NOMO-1 treated with DMSO at 0.1 percent for 48 hours (cell line): ENCODE results near the gene SALL4.
A peak's percentile ranks its signal among the peaks of the same experiment; 100 is the strongest.
"Not testable (repeated sequence)": the region's sequence is repeated elsewhere in the genome, so short reads cannot be mapped to it uniquely, and the experiment has no call there.

ENCODE experiments used
- DNase-seq: peaks from one replicate; lab custom pipeline; 2025; ENCODE audit not compliant: unreplicated experiment; lab: John Stamatoyannopoulos, UW

The SALL4 gene

DNA sequence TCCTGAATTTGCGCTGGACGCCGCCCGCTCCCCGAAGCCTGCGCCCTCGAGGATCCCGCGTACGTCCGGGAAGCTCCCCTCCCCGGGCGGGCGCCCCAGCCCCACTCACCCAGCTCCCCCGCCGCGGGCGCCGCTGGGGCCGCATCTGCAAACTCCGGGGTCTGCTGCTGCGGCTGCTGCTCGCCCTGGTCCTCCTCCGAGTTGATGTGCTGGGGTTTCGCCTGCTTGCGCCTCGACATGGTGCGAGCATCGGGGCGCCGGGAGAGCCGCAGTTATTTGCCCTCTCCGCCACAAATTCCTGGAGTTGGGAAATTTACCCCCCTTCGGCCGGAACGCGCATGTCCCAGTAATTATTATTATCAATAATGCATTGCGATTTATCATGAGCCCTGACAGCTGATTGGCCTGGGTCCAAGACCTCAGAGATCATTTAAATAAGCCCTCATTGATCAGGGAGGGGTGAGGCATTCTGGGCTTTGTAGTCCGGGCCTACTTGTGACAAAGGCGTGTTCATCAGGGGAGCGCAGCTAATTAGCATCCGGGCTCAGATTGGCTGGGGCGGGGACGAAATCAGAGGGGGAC, at the start of gene SALL4:
TSS of gene SALL4 (minus strand) at position 352 of the 582 bp plus-strand sequence. CDS start at position 239, 113 bp downstream.
- no peak for DNase-seq

DNA sequence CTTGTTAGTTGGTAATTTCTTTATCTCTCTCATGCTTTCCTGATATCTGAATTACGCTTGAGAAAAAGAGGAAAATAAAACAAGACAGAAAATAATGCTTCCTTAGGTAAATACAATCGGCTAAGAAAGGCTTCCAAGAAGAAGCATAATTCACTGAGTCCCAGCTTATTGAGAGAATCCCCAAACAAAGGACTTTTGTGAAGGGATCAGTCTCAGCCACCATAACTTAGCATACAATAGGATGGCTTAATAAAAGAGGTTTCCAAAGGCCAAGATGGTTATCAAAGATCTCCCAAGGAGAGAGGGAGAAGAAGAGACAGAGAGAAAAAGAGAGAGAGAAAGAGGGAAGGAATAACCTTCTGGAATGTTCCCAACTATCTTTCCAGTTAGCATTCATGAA, 46.0 kb upstream of the SALL4 start:
- DNase-seq: no peak

DNA sequence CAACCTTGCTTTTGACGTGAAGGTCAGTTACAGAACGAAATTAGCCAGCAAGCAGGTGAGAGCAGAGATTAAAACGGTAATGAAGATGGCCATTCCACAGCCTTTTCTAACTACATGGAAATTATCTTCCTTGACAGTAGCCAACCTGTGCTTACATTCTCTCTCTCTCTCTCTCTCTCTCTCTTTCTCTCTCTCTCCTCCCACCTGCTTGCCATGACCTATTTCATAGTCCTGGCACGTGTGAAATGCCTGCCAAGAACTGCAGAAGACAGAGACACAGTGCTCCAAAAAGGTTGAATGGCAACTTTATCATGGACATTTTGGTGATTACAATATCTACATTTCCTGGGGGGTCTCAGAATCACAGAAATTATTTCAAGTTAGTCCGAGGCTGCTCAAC, 38.5 kb upstream of the SALL4 start:
- DNase-seq: no peak

- no peak for DNase-seq
Observed at GRCh38 chr20:51837876-51838420, 35.6 kb upstream of the SALL4 start.

DNA sequence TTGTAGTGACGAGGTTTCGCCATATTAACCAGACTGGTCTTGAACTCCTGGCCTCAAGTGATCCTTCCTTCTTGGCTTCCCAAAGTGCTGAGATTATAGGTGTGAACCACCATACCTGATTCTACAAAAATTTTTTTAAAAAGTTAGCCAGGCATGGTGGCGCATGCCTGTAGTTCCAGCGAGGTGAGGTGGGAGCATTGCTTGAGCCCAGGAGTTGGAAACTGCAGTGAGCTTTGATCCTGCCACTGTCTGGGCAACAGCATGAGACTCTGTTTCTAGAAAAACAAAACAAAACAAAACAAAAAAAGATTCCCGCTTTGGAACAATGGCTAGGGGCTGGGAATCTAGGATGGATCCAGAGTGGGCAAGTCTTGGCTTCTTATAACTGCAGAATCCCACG, 35.1 kb upstream of the SALL4 start:
- no peak for DNase-seq

- DNase-seq: no peak
Observed at GRCh38 chr20:51833326-51833725, 31.0 kb upstream of the SALL4 start.

DNA sequence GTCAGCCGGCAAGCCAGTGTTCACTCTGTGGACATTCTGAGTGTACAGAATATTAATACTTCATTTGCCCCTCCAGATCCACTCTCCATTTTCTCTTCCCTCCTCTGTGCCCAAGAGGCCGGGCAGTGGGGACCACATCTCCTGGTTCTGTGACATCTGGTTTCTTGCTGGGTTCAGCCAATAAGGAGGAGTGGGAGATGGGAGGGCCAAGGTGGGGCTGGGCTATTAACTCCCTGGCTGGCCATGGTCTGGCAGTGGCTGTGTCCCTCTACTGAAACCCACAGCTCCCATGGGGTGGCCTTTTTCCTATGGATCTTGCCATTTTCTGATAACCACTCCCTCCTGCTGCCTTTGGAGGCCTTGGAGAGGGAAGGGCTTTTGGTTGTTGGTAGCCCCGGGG, 30.0 kb upstream of the SALL4 start:
- no peak for DNase-seq

DNA sequence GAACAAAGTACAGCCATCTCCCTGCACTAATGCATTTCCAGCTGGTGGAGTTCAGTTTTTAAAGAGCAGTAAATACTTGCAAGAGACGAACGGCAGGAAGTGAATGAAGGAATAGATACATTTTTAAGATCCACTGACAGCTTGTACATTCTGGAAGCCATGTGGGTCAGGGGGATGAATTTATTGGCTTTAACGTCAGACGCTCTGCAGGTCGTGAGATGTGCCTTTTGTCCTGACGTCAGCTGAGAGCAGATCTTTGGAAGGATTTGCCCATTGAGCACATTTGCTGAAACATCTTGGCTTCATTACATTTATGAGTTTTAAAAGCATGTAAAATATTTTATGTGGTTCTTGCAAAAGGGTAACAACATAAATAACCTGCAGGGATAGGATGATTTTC, 29.5 kb upstream of the SALL4 start:
- DNase-seq: no peak

GRCh38 chr20:51830538-51830937, 28.2 kb upstream of the SALL4 start:
- no peak for DNase-seq

DNA sequence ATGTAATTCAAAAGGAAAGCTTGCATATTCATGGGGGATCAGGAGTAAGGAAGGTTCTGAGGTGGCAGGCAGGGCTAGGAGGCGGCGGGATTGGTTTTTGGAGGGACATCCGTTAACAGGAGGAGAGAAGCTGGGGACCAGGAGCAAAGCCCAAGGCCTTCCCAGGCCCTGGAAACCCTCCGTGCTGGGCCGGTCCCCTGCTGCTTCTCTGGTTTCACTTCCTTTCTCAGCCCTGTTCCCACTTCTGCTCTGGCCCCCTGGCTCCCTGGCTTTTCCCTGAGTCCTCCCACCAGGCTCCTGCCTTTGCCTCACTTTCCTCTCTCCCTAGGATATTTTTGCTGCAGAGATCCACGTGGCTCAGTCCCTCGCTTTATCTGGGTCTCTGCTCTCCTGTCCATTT, 26.4 kb upstream of the SALL4 start:
- peak; percentile 37 for DNase-seq

DNA sequence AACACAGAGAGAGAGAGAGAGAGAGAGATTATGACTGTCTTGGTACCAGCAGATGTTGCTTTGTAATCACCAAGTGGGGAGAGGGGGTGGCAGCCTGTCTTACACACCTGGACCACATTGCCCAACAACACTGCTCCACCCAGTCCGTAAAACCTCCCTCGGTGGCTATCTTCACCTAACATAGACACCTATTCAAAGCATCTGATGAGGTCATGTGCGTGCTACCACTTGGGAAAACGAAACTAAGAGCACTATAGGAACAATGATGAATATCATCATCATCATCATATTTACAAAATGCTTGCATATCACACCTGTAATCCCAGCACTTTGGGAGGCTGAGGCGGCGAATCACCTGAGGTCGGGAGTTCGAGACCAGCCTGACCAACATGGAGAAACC, 24.1 kb upstream of the SALL4 start:
- DNase-seq: no peak

DNA sequence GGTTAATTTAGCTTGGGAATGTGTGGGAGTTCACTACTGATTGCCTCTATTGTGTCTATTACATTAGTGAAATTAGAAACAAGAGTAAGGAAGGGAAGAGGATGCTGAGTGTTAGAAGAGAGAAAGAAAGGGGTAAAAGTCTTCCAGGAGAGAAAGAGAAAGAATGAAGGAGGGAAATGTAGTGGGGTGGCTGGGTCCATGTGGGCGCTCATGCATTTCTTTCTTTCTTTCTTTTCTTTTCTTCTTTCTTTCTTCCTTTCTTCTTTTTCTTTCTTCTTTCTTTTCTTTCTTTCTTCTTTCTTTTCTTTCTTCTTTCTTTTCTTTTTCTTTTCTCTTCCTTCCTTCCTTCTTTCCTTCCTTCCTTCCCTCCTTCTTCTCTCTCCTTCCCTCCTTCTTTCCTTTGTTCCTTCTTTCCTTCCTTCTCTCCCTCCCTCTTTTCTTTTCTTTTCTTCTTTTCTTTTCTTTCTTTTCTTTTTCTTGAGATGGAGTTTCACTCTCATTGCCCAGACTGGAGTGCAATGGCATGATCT, 16.2 kb upstream of the SALL4 start:
- DNase-seq: no peak

- not testable (repeated sequence) for DNase-seq
Observed at GRCh38 chr20:51816856-51817255, 14.5 kb upstream of the SALL4 start.

- DNase-seq: no peak
Observed at GRCh38 chr20:51815383-51816076, 13.2 kb upstream of the SALL4 start.

DNA sequence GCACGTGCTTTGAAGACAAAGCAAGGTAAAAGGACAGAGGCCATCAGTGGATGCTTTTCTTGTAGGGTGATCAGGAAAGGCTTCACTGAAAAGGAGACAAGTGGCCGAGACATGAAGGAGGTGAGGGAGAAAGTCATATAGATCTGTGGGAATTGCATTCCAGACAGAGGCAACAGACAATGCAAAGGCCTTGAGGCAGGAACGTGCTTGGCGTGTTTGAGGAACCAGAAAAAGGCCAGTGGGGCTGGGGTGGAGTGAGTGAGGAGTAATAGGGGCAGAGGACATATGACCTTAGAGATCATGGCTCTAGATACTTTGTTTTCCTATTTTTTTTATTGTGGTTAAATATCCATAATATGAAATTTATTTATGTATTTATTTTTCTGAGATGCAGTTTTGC, 10.5 kb upstream of the SALL4 start:
- no peak for DNase-seq

GRCh38 chr20:51811514-51812128, 9.3 kb upstream of the SALL4 start:
- DNase-seq: no peak

- DNase-seq: no peak
Observed at GRCh38 chr20:51811042-51811355, 8.7 kb upstream of the SALL4 start.

DNA sequence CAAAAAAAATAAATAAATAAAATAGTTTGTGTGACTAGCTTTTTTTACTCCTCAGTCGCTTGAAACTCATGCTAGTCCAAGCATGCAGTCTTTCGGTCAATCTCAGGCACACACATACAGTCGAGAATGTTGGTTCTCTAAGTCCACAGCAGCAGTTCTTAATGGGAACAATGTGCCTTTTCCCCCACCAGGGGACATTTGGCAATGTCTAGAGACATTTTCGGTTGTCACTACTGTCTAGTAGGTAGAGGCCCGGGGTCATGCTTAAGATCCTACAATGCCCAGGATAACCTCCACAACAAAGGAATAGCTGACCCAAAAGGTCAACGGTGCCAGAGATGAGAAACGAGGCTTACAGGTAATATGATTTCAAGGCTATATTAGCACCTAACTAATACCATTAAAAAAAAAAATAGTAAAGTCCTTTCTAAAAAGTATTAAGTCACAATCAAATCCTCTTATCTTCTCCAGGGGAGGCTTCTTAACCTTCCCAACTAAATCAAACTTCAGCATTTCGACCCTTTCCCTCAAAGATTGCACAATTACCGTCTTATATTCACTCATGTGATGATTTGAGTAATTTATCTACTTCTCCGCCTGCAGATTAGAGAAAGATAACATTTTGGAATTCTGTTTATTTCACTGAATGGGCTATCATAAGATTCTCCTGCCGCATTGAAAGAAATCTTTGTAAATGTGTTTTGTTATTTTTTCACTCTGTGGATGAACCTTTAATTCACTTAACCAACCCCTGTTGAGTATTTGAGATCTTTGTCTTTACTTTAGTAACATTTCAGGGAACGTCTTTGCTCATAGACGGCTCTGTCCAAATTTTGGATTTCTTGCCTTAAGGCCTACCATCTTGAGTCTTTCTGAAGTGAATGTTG, 8.1 kb upstream of the SALL4 start:
- DNase-seq: no peak

- DNase-seq: no peak
Observed at GRCh38 chr20:51807720-51808250, 5.5 kb upstream of the SALL4 start.

DNA sequence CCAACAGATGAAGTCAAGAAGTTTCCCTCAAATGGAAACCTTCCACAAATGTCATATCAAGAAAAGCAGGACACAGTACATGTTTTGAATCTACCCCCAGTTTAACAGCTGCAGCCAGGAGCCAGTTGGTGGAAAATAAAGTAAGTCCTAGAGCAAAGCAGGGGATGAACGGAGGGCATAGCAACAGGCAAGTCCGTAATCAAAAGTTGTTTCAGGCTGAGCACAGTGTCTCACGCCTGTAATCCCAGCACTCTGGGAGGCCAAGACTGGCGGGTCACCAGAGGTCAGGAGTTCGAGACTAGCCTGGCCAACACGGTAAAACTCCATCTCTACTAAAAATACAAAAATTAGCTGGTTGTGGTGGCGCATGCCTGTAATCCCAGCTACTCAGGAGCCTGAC, 2.4 kb upstream of the SALL4 start:
- no peak for DNase-seq
